Superior temporal gyrus (tissue), 1 donor: ENCODE data around the gene STAP2.
"Not testable (repeated sequence)": the region's sequence is repeated elsewhere in the genome, so short reads cannot be mapped to it uniquely, and the experiment has no call there.

Source experiments
- DNase-seq: peaks from one replicate; pipeline ENCODE4 v3.0.0-alpha.2; 2016; ENCODE audit errors: extremely low spot score

STAP2 gene

GRCh38 chr19:4357921-4358326 is 19.3 kb upstream of the STAP2 start:
- no peak for DNase-seq

GRCh38 chr19:4357095-4357797 is 18.6 kb upstream of the STAP2 start:
- no peak for DNase-seq

GRCh38 chr19:4354897-4355296 is 16.3 kb upstream of the STAP2 start:
- DNase-seq = no peak

- no peak for DNase-seq
Measured at GRCh38 chr19:4354282-4354681, 15.7 kb upstream of the STAP2 start.

GRCh38 chr19:4352701-4353121 is 14.1 kb upstream of the STAP2 start:
- peak; percentile 51 for DNase-seq

- no peak for DNase-seq
Measured at GRCh38 chr19:4350726-4351125, 12.1 kb upstream of the STAP2 start.

GRCh38 chr19:4350111-4350510 is 11.5 kb upstream of the STAP2 start:
- DNase-seq = no peak

GRCh38 chr19:4349225-4349624 is 10.6 kb upstream of the STAP2 start:
- DNase-seq = not testable (repeated sequence)

GRCh38 chr19:4347521-4347920 is 8.9 kb upstream of the STAP2 start:
- no peak for DNase-seq

- no peak for DNase-seq
Measured at GRCh38 chr19:4346020-4346383, 7.4 kb upstream of the STAP2 start.

GRCh38 chr19:4345342-4346019 is 6.9 kb upstream of the STAP2 start:
- DNase-seq = no peak

GRCh38 chr19:4343370-4344307 is 5.0 kb upstream of the STAP2 start, which contains the start of gene MPND:
Gene MPND (plus strand): TSS chr19:4343562. CDS start chr19:4343594, 32 bp downstream.
- peak; percentile 90 for DNase-seq

GRCh38 chr19:4342615-4343369 is 4.2 kb upstream of the STAP2 start:
- peak; percentile 100 for DNase-seq

GRCh38 chr19:4342314-4342614 is 3.6 kb upstream of the STAP2 start:
- DNase-seq = no peak

GRCh38 chr19:4337906-4338440 is 654 bp downstream of the STAP2 start:
- no peak for DNase-seq

GRCh38 chr19:4334929-4335570 is 3.6 kb downstream of the STAP2 start:
- no peak for DNase-seq

GRCh38 chr19:4329858-4330257 is 8.8 kb downstream of the STAP2 start:
- no peak for DNase-seq

- not testable (repeated sequence) for DNase-seq
Measured at GRCh38 chr19:4328991-4329681, 9.5 kb downstream of the STAP2 start.

- peak; percentile 95 for DNase-seq
Measured at GRCh38 chr19:4328243-4328990, 10.2 kb downstream of the STAP2 start.

GRCh38 chr19:4327877-4328242 is 10.8 kb downstream of the STAP2 start:
- no peak for DNase-seq
